ENCODE data around the gene EPC2. TPM values are rescaled to one million over a fixed set of nuclear protein-coding genes. Genes with fewer than 3 reads are reported as not detected.

Gene EPC2
- total RNA-seq, 1 experiment from 2014 or later = 19.6 TPM

DNA sequence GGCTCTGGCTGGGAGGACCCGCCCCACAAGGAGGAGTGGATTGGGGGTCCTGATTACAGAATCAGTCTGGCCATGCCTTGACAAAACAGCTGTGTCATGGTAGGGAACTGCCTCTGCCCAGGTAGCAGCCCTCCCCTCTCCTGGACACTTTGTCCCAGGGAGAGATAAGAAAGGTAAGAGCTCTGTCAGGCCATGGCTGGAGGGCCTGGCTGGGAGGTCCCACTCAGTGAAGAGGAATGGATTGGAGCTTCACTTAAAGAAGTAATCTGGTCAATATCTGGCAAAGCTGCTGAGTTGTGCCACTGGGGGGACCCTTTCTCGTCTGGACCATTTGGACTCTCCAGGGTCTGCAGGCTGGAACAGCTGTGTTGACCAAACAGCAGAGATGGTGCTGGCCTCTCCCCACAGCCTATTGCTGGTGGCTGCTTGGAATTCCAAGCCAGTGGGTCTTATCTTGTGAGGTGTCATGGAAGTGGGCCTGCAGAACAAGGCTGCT, 75.4 kb downstream of the EPC2 start:
- no peak overlapping the region for H3K27ac ChIP-seq (ENCODE audit: low read depth, low read length)
- peaks cover 92% of the 10 kb centered on the region for H3K79me2 ChIP-seq (ENCODE audit: insufficient read depth, low read length)
- POLR2A ChIA-PET = no interaction called here
- no peaks in the 10 kb centered on the region for H3K27me3 ChIP-seq (ENCODE audit: insufficient read depth, low read length)
- 0 out of 2 replicates have a peak, but pooled peaks cover 10% of the 10 kb centered on the region for H4K20me1 ChIP-seq (ENCODE audit: insufficient read depth)
- BruUV-seq (replicated peaks) = no TSS peak
- DNase-seq (ENCODE audit: low read depth, low spot score) (no peak), ATAC-seq (no peak)
- no peak overlapping the region for H2AFZ ChIP-seq (ENCODE audit: low read depth, low read length, poor library complexity, severe bottlenecking)
- H3K4me2 ChIP-seq (ENCODE audit: low read length) = no peak overlapping the region
- RAD21 ChIA-PET (ENCODE audit: low non-redundant PET in 1 of 2, low total read pairs in 2 of 2, uncharacterized antibody in 2 of 2, unreplicated experiment in 2 of 2) = no interaction called here
- H3K4me3 ChIP-seq (replicated peaks in 1 of 2; ENCODE audit: low read depth in 1 of 2, low read length in 2 of 2) = no peak overlapping the region
- H3K36me3 ChIP-seq (ENCODE audit: control insufficient read depth in 1 of 2, insufficient read depth in 2 of 2, low read length in 2 of 2) = no peaks in the 10 kb centered on the region
- intact Hi-C loops (cut with micrococcal nuclease) = no loop called here
- TF ChIP-seq, protein P1, sequence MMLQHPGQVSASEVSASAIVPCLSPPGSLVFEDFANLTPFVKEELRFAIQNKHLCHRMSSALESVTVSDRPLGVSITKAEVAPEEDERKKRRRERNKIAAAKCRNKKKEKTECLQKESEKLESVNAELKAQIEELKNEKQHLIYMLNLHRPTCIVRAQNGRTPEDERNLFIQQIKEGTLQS (IDR thresholded peaks at IDR 0.05) = no peak
- no peak for TF ChIP-seq TCF7L2 (IDR thresholded peaks at IDR 0.05; ENCODE audit: borderline replicate concordance, extremely low read depth, insufficient read depth, insufficient read length)
- no peak for TF ChIP-seq RAD21 (IDR thresholded peaks at IDR 0.05; ENCODE audit: low read depth)
- no peak for TF ChIP-seq CEBPB (IDR thresholded peaks at IDR 0.05; ENCODE audit: low read depth)
- TF ChIP-seq, protein P2, sequence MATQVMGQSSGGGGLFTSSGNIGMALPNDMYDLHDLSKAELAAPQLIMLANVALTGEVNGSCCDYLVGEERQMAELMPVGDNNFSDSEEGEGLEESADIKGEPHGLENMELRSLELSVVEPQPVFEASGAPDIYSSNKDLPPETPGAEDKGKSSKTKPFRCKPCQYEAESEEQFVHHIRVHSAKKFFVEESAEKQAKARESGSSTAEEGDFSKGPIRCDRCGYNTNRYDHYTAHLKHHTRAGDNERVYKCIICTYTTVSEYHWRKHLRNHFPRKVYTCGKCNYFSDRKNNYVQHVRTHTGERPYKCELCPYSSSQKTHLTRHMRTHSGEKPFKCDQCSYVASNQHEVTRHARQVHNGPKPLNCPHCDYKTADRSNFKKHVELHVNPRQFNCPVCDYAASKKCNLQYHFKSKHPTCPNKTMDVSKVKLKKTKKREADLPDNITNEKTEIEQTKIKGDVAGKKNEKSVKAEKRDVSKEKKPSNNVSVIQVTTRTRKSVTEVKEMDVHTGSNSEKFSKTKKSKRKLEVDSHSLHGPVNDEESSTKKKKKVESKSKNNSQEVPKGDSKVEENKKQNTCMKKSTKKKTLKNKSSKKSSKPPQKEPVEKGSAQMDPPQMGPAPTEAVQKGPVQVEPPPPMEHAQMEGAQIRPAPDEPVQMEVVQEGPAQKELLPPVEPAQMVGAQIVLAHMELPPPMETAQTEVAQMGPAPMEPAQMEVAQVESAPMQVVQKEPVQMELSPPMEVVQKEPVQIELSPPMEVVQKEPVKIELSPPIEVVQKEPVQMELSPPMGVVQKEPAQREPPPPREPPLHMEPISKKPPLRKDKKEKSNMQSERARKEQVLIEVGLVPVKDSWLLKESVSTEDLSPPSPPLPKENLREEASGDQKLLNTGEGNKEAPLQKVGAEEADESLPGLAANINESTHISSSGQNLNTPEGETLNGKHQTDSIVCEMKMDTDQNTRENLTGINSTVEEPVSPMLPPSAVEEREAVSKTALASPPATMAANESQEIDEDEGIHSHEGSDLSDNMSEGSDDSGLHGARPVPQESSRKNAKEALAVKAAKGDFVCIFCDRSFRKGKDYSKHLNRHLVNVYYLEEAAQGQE (IDR thresholded peaks at IDR 0.05; ENCODE audit: low read depth) = no peak
- TF ChIP-seq SP1 (IDR thresholded peaks at IDR 0.05; ENCODE audit: low read depth) = no peak
- TF ChIP-seq SIN3A (IDR thresholded peaks at IDR 0.05; ENCODE audit: low read depth) = no peak
- TF ChIP-seq POLR2A (IDR thresholded peaks at IDR 0.05; ENCODE audit: borderline replicate concordance, extremely low read depth, insufficient read depth, insufficient read length) = no peak
- no peak for TF ChIP-seq EZH2 (IDR thresholded peaks at IDR 0.05)
- TF ChIP-seq CBX3 (IDR thresholded peaks at IDR 0.05; ENCODE audit: low read depth) = no peak
- TF ChIP-seq, protein P3, sequence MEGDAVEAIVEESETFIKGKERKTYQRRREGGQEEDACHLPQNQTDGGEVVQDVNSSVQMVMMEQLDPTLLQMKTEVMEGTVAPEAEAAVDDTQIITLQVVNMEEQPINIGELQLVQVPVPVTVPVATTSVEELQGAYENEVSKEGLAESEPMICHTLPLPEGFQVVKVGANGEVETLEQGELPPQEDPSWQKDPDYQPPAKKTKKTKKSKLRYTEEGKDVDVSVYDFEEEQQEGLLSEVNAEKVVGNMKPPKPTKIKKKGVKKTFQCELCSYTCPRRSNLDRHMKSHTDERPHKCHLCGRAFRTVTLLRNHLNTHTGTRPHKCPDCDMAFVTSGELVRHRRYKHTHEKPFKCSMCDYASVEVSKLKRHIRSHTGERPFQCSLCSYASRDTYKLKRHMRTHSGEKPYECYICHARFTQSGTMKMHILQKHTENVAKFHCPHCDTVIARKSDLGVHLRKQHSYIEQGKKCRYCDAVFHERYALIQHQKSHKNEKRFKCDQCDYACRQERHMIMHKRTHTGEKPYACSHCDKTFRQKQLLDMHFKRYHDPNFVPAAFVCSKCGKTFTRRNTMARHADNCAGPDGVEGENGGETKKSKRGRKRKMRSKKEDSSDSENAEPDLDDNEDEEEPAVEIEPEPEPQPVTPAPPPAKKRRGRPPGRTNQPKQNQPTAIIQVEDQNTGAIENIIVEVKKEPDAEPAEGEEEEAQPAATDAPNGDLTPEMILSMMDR (IDR thresholded peaks at IDR 0.05 in 2 of 3, conservative IDR thresholded peaks at IDR 0.05 in 1 of 3; ENCODE audit: borderline replicate concordance in 1 of 3, insufficient read depth in 1 of 3, low read depth in 2 of 3, low read length in 2 of 3) = no peak
- H3K9me2 ChIP-seq (ENCODE audit: insufficient read depth) = no peaks in the 10 kb centered on the region
- CTCF ChIA-PET = no interaction called here
- no peaks in the 10 kb centered on the region for H3K9me3 ChIP-seq (ENCODE audit: control insufficient read depth in 1 of 2, insufficient read depth in 1 of 2, low read depth in 1 of 2, low read length in 2 of 2)
- 0 out of 4 replicates have a peak, but pooled peaks cover 0 to 2% of the 10 kb centered on the region in 2 experiments for H3K4me1 ChIP-seq (ENCODE audit: control insufficient read depth in 1 of 2, insufficient read depth in 2 of 2, low read length in 2 of 2)
- no peak overlapping the region for H3K9ac ChIP-seq (ENCODE audit: low read length)

Data from HCT116 (cell line).